ENCODE data around the gene COG1. TPM values are rescaled to one million over a fixed set of nuclear protein-coding genes. Genes with fewer than 3 reads are reported as not detected.

Gene COG1
- total and polyA plus RNA-seq, 9 of the 15 experiments (the other 6 are each of a cell fraction or from before 2014, with no cell fraction given): 9.5 to 26.8 (median 12.9) TPM

DNA sequence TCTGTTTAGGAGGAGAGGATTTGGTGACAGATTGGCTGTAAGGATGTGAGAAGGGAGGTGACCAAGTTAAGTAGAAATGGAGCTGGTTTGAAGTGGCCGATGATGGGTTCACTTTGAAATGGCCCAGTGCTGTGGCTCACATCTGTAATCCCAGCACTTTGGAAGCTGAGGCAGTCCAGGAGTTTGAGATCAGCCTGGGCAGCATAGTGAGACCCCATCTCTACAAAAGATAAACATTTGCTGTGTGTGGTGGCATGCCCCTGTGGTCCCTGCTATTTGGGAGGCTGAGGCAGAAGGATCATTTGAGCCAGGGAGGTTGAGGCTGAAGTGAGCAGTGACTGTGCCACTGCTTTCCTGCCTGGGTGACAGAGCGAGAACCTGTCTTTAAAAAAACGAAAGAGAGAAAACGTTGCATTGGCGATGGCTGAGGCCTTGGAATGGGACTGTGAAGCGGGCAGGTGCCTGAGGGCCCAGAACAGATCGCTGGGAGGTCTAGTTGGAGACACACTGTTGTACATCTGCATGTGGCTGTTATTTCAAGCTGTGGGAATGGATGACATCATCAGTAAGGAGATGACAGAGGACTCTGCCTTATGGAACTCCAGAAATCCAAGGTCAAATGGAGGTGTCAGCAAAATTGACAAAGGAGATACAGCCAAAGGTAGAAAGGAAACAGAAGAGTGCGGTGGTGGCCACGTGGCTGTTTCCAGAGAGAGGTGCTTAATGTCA lies 5.5 kb downstream of the COG1 start (continued):
- TF ChIP-seq, protein P1, sequence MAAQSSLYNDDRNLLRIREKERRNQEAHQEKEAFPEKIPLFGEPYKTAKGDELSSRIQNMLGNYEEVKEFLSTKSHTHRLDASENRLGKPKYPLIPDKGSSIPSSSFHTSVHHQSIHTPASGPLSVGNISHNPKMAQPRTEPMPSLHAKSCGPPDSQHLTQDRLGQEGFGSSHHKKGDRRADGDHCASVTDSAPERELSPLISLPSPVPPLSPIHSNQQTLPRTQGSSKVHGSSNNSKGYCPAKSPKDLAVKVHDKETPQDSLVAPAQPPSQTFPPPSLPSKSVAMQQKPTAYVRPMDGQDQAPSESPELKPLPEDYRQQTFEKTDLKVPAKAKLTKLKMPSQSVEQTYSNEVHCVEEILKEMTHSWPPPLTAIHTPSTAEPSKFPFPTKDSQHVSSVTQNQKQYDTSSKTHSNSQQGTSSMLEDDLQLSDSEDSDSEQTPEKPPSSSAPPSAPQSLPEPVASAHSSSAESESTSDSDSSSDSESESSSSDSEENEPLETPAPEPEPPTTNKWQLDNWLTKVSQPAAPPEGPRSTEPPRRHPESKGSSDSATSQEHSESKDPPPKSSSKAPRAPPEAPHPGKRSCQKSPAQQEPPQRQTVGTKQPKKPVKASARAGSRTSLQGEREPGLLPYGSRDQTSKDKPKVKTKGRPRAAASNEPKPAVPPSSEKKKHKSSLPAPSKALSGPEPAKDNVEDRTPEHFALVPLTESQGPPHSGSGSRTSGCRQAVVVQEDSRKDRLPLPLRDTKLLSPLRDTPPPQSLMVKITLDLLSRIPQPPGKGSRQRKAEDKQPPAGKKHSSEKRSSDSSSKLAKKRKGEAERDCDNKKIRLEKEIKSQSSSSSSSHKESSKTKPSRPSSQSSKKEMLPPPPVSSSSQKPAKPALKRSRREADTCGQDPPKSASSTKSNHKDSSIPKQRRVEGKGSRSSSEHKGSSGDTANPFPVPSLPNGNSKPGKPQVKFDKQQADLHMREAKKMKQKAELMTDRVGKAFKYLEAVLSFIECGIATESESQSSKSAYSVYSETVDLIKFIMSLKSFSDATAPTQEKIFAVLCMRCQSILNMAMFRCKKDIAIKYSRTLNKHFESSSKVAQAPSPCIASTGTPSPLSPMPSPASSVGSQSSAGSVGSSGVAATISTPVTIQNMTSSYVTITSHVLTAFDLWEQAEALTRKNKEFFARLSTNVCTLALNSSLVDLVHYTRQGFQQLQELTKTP (IDR thresholded peaks at IDR 0.05; ENCODE audit: low read depth in 1 of 2, partially characterized antibody in 2 of 2): no peak
- TF ChIP-seq C11orf30 (IDR thresholded peaks at IDR 0.05; ENCODE audit: low read depth) (peak; percentile 72), MAFG (tag; conservative IDR thresholded peaks at IDR 0.05) (peak; percentile 58), GTF2A2 (tag; IDR thresholded peaks at IDR 0.05) (no peak), JUND (IDR thresholded peaks at IDR 0.05; ENCODE audit: borderline replicate concordance, low read depth, low read length) (no peak), JUND (tag; IDR thresholded peaks at IDR 0.05; ENCODE audit: borderline replicate concordance, low read depth, low read length) (peak; percentile 18; the same call in 1 of the 3 replicates)
- TF ChIP-seq, protein P2, sequence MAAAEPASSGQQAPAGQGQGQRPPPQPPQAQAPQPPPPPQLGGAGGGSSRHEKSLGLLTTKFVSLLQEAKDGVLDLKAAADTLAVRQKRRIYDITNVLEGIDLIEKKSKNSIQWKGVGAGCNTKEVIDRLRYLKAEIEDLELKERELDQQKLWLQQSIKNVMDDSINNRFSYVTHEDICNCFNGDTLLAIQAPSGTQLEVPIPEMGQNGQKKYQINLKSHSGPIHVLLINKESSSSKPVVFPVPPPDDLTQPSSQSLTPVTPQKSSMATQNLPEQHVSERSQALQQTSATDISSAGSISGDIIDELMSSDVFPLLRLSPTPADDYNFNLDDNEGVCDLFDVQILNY (CRISPR knock-in tag; IDR thresholded peaks at IDR 0.05): no peak

Measured in K562 (cell line).